GM18907 (cell line): ENCODE data around the gene BDNF.

Experiments used
- ATAC-seq: cut with Tn5 transposase; IDR thresholded peaks from one replicate; pipeline ENCODE4 v1.9.1; 2021; ENCODE audit warnings: mild to moderate bottlenecking, moderate library complexity; ENCODE audit not compliant: unreplicated experiment

BDNF gene

GRCh38 chr11:27707676-27708075, 7.4 kb upstream of the BDNF start:
- no peak for ATAC-seq

- ATAC-seq, result peak; percentile 81
These were observed 5.9 kb upstream of the BDNF start for GRCh38 chr11:27705873-27706820.

GRCh38 chr11:27703481-27703880, 3.2 kb upstream of the BDNF start:
- no peak for ATAC-seq

GRCh38 chr11:27702811-27703210, 2.6 kb upstream of the BDNF start:
- no peak for ATAC-seq

GRCh38 chr11:27701355-27702105, 1.3 kb upstream of the BDNF start:
- peak; percentile 40 for ATAC-seq

- no peak for ATAC-seq
These were observed 317 bp downstream of the BDNF start for GRCh38 chr11:27699926-27700350.

- no peak for ATAC-seq
These were observed 871 bp downstream of the BDNF start for GRCh38 chr11:27699242-27699925.

- peak; percentile 77 for ATAC-seq
These were observed 1.4 kb downstream of the BDNF start for GRCh38 chr11:27698872-27699241.

- no peak for ATAC-seq
These were observed 2.5 kb downstream of the BDNF start for GRCh38 chr11:27697679-27698275.

- no peak for ATAC-seq
These were observed 3.3 kb downstream of the BDNF start for GRCh38 chr11:27696961-27697360.

GRCh38 chr11:27696115-27696514, 4.1 kb downstream of the BDNF start:
- no peak for ATAC-seq

- no peak for ATAC-seq
These were observed 5.3 kb downstream of the BDNF start for GRCh38 chr11:27694992-27695391.

- no peak for ATAC-seq
These were observed 6.9 kb downstream of the BDNF start for GRCh38 chr11:27693398-27693797.

- no peak for ATAC-seq
These were observed 7.5 kb downstream of the BDNF start for GRCh38 chr11:27692781-27693180.

- no peak for ATAC-seq
These were observed 12.2 kb downstream of the BDNF start for GRCh38 chr11:27688076-27688475.

GRCh38 chr11:27681664-27682063, 18.6 kb downstream of the BDNF start:
- no peak for ATAC-seq

GRCh38 chr11:27679136-27680015, 20.9 kb downstream of the BDNF start:
- ATAC-seq, result no peak

GRCh38 chr11:27678242-27678641, 22.0 kb downstream of the BDNF start:
- no peak for ATAC-seq

GRCh38 chr11:27677108-27677507, 23.1 kb downstream of the BDNF start:
- ATAC-seq, result no peak
